BLaER1 (cell line): ENCODE results near the gene SLFNL1.

Source experiments
- H3K27ac ChIP-seq: shearing (Covaris generic); formaldehyde crosslinking; 2 replicates; pipeline ENCODE4 v1.8.1; 2022
- H3K27me3 ChIP-seq: shearing (Covaris generic); formaldehyde crosslinking; 2 replicates; pipeline ENCODE4 v1.8.1; 2022
- H3K36me3 ChIP-seq: shearing (Covaris generic); formaldehyde crosslinking; 2 replicates; pipeline ENCODE4 v1.8.1; 2022
- H3K4me1 ChIP-seq: shearing (Covaris generic); formaldehyde crosslinking; 2 replicates; pipeline ENCODE4 v1.8.1; 2022
- H3K4me2 ChIP-seq: shearing (Covaris generic); formaldehyde crosslinking; 2 replicates; pipeline ENCODE4 v1.8.1; 2022
- H3K4me3 ChIP-seq: shearing (Covaris generic); formaldehyde crosslinking; 2 replicates; pipeline ENCODE4 v1.8.1; 2022
- H3K9ac ChIP-seq: shearing (Covaris generic); formaldehyde crosslinking; 2 replicates; pipeline ENCODE4 v1.8.1; 2022
- H3K9me3 ChIP-seq: shearing (Covaris generic); formaldehyde crosslinking; 2 replicates; pipeline ENCODE4 v1.8.1; 2022
- H4K20me1 ChIP-seq: shearing (Covaris generic); formaldehyde crosslinking; 2 replicates; pipeline ENCODE4 v1.8.1; 2022
- Cebpa-rat ChIP-seq: shearing (Covaris generic); IDR thresholded peaks from 2 replicates; pipeline ENCODE4 v1.8.1; 2022

Gene SLFNL1

DNA sequence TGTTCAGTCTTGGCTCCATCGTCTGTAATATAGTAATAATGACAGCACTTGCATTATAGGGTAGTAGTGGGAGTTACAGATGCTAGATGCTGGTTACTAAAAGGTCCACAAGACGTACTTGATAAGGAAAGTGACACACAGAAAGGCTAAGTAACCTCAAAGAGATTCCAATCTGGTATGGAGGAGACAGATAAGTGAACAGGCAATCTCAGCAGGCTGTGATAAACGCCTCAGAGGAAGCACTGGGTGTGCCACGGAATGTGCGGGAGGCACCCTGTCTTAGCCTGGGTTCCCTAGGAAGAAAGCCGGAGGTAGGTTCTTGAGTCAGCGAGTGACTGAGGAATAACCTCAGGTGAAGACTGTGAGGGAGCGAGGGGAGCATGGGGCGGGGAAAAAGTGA is 46.6 kb downstream of the SLFNL1 start:
- H3K9ac ChIP-seq, result no peak overlapping the region
- H3K27me3 ChIP-seq, result no peaks in the 10 kb centered on the region
- no peak overlapping the region for H3K4me2 ChIP-seq
- no peaks in the 10 kb centered on the region for H3K9me3 ChIP-seq
- H3K36me3 ChIP-seq, result no peaks in the 10 kb centered on the region
- H3K4me1 ChIP-seq, result peaks cover 12% of the 10 kb centered on the region
- H3K27ac ChIP-seq, result no peak overlapping the region
- no peaks in the 10 kb centered on the region for H4K20me1 ChIP-seq
- H3K4me3 ChIP-seq, result no peak overlapping the region
- no peak for TF ChIP-seq Cebpa-rat

DNA sequence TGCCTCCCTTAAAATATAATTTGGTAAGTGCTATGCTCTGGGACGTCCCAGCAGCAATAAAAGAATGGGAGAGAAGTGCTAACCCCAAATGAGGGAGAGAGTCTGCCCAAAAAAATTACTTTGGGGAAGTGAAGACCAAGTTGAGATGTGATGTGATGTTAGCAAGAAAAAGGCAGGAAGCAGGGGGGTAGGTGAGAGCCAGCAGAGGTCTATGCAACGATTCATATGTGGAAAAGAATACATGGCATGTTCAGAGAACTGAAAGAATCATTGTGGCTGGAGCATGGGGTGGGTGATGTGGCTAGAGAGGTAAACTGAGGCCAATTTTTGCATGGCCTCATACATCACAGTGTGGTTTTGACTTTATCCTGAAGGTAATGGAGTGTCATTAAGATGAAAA is 47.6 kb downstream of the SLFNL1 start:
- H3K4me1 ChIP-seq, result peaks cover 7% of the 10 kb centered on the region
- no peaks in the 10 kb centered on the region for H3K36me3 ChIP-seq
- H3K27ac ChIP-seq, result no peak overlapping the region
- H3K4me3 ChIP-seq, result no peak overlapping the region
- H3K4me2 ChIP-seq, result no peak overlapping the region
- no peaks in the 10 kb centered on the region for H3K9me3 ChIP-seq
- H4K20me1 ChIP-seq, result no peaks in the 10 kb centered on the region
- no peaks in the 10 kb centered on the region for H3K27me3 ChIP-seq
- no peak for TF ChIP-seq Cebpa-rat
- H3K9ac ChIP-seq, result no peak overlapping the region

DNA sequence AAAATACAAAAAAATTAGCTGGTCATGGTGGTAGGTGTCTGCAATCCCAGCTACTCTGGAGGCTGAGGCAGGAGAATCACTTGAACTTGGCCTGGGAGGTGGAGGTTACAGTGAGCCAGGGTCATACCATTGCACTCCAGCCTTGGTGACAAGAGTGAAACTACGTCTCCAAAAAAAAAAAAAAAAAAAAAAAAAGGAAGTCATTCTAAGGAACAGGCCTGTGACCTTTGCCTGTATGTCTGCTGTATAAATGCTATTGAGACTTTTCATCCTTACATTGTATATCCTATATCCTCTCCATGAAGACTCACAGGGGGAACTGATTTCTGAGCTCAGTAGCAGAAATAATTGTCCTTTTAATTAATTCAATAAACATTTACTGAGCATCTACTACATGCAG is 49.6 kb downstream of the SLFNL1 start:
- Histone ChIP-seq H3K36me3 (no peaks in the 10 kb centered on the region), H3K4me1 (peaks cover 15% of the 10 kb centered on the region), H3K9ac (no peak overlapping the region), H3K9me3 (no peaks in the 10 kb centered on the region), H3K27me3 (no peaks in the 10 kb centered on the region), H3K4me3 (no peak overlapping the region), H4K20me1 (no peaks in the 10 kb centered on the region), H3K27ac (no peak overlapping the region), H3K4me2 (no peak overlapping the region)
- no peak for TF ChIP-seq Cebpa-rat

DNA sequence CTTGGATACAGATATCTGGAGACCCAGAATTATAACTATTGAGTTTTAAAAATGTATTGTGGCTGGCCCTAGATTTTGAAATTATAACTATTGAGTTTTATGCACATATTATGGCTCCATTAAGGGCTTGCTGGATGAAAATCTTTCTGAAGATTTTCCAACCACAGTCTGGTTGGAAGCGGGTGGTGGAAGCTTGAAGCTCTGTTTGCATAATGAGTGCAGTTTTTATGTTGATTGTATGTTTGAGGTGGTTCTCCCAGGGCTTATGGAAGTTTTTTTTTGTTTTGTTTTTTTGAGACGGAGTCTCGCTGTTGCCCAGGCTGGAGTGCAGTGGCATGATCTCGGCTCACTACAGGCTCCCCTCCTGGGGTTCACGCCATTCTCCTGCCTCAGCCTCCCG is 52.1 kb downstream of the SLFNL1 start:
- no peaks in the 10 kb centered on the region for H3K9me3 ChIP-seq
- H3K4me1 ChIP-seq, result peaks cover 15% of the 10 kb centered on the region
- no peak overlapping the region for H3K27ac ChIP-seq
- no peak overlapping the region for H3K4me3 ChIP-seq
- H3K4me2 ChIP-seq, result no peak overlapping the region
- H3K9ac ChIP-seq, result no peak overlapping the region
- H3K36me3 ChIP-seq, result no peaks in the 10 kb centered on the region
- no peak for TF ChIP-seq Cebpa-rat
- H3K27me3 ChIP-seq, result no peaks in the 10 kb centered on the region
- no peaks in the 10 kb centered on the region for H4K20me1 ChIP-seq

DNA sequence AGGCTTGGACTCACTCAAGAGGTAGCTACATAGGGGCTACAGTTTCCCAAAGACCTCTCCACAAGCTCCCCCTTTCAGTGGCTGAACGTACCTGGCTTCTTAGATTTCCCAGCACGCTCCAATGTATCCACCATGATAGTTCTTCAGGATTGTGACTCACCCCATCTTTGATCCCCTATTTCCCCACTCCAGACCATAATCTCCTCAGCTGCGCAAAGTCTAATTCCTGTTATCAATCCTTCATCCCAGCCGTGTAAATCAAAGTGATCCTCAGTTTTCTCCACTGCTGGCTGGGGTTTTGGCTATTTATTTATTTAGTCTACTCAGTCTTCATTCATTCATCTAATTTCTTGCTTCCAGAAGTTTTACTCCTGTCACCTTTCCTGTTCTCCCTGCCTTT is 55.1 kb downstream of the SLFNL1 start:
- H3K4me1 ChIP-seq, result peaks cover 11% of the 10 kb centered on the region
- no peaks in the 10 kb centered on the region for H3K27me3 ChIP-seq
- no peak for TF ChIP-seq Cebpa-rat
- no peak overlapping the region for H3K4me3 ChIP-seq
- no peak overlapping the region for H3K4me2 ChIP-seq
- H3K9ac ChIP-seq, result no peak overlapping the region
- no peak overlapping the region for H3K27ac ChIP-seq
- H3K9me3 ChIP-seq, result no peaks in the 10 kb centered on the region
- H4K20me1 ChIP-seq, result no peaks in the 10 kb centered on the region
- H3K36me3 ChIP-seq, result no peaks in the 10 kb centered on the region
